Activated CD4-positive, alpha-beta T cell treated with anti-CD3 and anti-CD28 coated beads for 36 hours (primary cell): Measurements from ENCODE around the gene COL9A3. TPM values are rescaled to one million over a fixed set of nuclear protein-coding genes. Genes with fewer than 3 reads are reported as not detected.

ENCODE experiments used
- ATAC-seq: fragments of 200-7000 bp; cut with Tn5 transposase; one replicate; pipeline ENCODE4 v1.10.0; 2021; ENCODE audit warnings: mild to moderate bottlenecking, moderate library complexity
- CTCF ChIA-PET: fragments of 350-600 bp; sonication (Branson Sonifier 250); formaldehyde crosslinking; loops from one replicate; lab custom pipeline; 2021; ENCODE audit warnings: antibody characterized with exemption; lab: Charles Lee
- POLR2A ChIA-PET: fragments of 350-600 bp; sonication (Branson Sonifier 250); formaldehyde crosslinking; loops from one replicate; lab custom pipeline; 2021; ENCODE audit warnings: antibody characterized with exemption, inconsistent platforms; lab: Charles Lee
- DNase-seq: peaks from one replicate; pipeline ENCODE4 v3.0.0-alpha.2; 2020
- H3K27ac Mint-ChIP-seq: one replicate; pipeline ENCODE4 v1.8.0; 2021; ENCODE audit warnings: mixed read lengths
- H3K27me3 Mint-ChIP-seq: one replicate; pipeline ENCODE4 v1.8.0; 2021; ENCODE audit warnings: mixed read lengths
- H3K36me3 Mint-ChIP-seq: one replicate; pipeline ENCODE4 v1.8.0; 2021; ENCODE audit warnings: low read depth, mixed read lengths
- H3K4me1 Mint-ChIP-seq: one replicate; pipeline ENCODE4 v1.8.0; 2021; ENCODE audit warnings: mixed read lengths
- H3K4me3 Mint-ChIP-seq: one replicate; pipeline ENCODE4 v1.8.0; 2021; ENCODE audit warnings: mild to moderate bottlenecking, moderate library complexity, mixed read lengths
- H3K9me3 Mint-ChIP-seq: one replicate; pipeline ENCODE4 v1.8.0; 2021; ENCODE audit warnings: low read depth, mixed read lengths
- intact Hi-C, 2 experiments: fragments of 100-400 bp; cut with DNase I in 1 of 2; cut with micrococcal nuclease in 1 of 2; formaldehyde crosslinking; loops; one replicate each; pipeline versions ENCODE4 v1.14.2 to v1.15.1; 2022 to 2024; cut with DNase I, micrococcal nuclease
- total RNA-seq, 2 experiments: library from RNA; stranded (reverse); gene quantifications; one replicate each; pipeline ENCODE4 v1.2.3, GENCODE V29; 2021

COL9A3 gene
- total RNA-seq, 2 experiments from 2014 or later = not detected

DNA sequence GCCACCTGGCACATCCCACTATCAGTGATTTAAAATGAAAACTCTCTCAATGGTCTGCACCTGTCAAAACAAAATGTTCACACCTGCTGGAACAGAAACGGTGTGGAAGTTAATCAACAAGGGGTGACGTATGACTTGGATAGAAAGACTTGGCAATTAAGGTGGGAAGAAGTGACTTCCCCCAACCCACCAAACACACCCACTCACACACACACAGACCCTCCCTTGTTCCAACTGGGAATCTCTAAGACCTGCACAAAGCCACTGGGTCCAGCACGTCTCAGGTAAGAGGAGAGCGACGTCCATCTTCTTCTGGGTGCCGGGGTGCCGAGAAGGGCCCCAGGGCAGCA, 69.8 kb downstream of the COL9A3 start:
- H3K9me3 Mint-ChIP-seq = no peaks in the 10 kb centered on the region
- DNase-seq = no peak
- peak overlapping the region; percentile 49 for H3K27ac Mint-ChIP-seq
- POLR2A ChIA-PET = no interaction called here
- CTCF ChIA-PET = interaction anchor here (1.6 kb wide), 1 partner anchor 17 kb away, joined by 5 read pairs; no protein-coding TSS in a partner anchor
- H3K27me3 Mint-ChIP-seq = no peaks in the 10 kb centered on the region
- H3K36me3 Mint-ChIP-seq = peaks cover 35% of the 10 kb centered on the region
- intact Hi-C loops = no loop called here
- no peak overlapping the region for H3K4me3 Mint-ChIP-seq
- no peak for ATAC-seq
- H3K4me1 Mint-ChIP-seq = peaks cover 20% of the 10 kb centered on the region

DNA sequence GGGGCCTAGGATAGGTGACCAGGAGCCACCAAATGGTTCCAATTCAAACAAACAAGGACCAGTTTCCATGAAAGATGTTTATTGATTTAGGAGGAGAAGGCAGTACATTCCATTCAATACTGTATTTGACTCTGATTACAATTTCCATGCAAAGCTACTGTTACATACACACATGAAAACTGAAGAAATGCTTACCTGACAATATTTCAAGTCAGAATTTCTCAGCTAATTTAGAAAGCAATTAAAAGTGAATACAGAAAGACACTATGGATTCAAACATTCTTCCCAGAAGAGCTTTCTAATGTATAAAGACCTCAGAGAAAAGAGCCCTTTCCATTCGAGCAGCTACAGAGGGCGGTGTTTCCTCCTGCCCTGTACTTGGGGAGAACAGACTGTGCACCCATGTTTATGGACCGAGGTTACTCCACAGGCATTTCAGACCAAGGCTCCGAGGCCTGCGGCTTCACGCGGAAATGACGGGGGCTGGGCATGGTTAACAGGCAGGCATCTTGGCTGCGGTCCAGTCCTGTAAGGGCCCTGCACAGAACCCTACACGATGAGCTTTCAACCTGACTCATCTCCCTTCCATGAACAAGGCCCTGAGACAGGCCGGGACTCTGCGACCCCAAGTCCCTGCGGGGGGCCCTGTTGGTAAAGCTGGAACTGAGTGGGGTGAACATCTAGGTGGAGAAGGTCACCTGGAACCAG, 70.5 kb downstream of the COL9A3 start:
- CTCF ChIA-PET = interaction anchor here (0.5 to 1.6 kb wide), 6 partner anchors 11 to 751 kb away, joined by 3 to 5 read pairs (median 4); no protein-coding TSS in a partner anchor
- no peak overlapping the region for H3K4me3 Mint-ChIP-seq
- intact Hi-C loops = no loop called here
- no peaks in the 10 kb centered on the region for H3K27me3 Mint-ChIP-seq
- H3K9me3 Mint-ChIP-seq = no peaks in the 10 kb centered on the region
- peak overlapping the region; percentile 49 for H3K27ac Mint-ChIP-seq
- peak; percentile 32 for ATAC-seq
- peaks cover 24% of the 10 kb centered on the region for H3K4me1 Mint-ChIP-seq
- peaks cover 38% of the 10 kb centered on the region for H3K36me3 Mint-ChIP-seq
- DNase-seq = peak; percentile 49
- POLR2A ChIA-PET = interaction anchor here (0.6 kb wide), 1 partner anchor 135 kb away, joined by 3 read pairs; no protein-coding TSS in a partner anchor

DNA sequence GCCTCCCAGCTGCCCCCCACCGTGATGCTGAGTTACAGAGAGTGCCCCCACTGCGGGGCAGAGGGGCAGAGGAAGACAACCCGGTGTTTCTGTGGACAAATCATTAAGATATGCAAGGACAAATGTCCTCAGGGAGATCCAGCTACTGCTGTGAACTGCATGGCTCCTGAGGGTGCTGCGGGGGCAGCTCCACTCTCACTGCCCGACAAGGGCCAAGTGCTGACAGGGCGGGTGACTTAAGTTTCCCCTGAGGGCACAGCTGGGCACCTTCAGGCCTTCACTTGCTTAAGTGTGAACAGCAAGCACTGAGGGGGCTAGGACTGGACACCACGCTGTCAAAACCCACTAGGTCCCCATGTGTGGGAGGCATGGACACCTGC, 71.0 kb downstream of the COL9A3 start:
- CTCF ChIA-PET = interaction anchor here (0.5 to 1.6 kb wide), 7 partner anchors 9 to 752 kb away, joined by 3 to 5 read pairs (median 3); no protein-coding TSS in a partner anchor
- H3K27ac Mint-ChIP-seq = no peak overlapping the region
- no peaks in the 10 kb centered on the region for H3K9me3 Mint-ChIP-seq
- POLR2A ChIA-PET = interaction anchor here (0.6 kb wide), 1 partner anchor 135 kb away, joined by 3 read pairs; no protein-coding TSS in a partner anchor
- peaks cover 29% of the 10 kb centered on the region for H3K4me1 Mint-ChIP-seq
- ATAC-seq = no peak
- intact Hi-C loops = no loop called here
- no peaks in the 10 kb centered on the region for H3K27me3 Mint-ChIP-seq
- peaks cover 43% of the 10 kb centered on the region for H3K36me3 Mint-ChIP-seq
- no peak overlapping the region for H3K4me3 Mint-ChIP-seq
- DNase-seq = no peak

DNA sequence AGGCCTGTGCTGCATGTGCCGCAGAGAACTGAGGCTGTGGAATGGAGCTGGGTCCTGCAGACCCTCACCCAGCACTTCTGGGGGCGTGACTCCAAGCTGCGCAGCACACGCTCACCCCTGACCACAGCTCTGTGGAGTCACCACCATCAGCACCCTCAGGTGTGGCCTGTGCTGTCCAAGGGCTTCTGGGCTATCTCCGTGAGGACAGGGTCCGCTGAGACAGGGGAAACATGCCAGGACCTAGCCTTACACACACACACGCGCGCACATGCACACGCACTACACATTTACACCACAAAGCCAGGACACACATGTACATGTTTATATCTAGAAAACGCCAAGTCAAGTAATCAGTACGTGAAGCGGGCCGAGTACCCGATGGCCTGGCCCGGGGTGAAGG, 71.6 kb downstream of the COL9A3 start:
- DNase-seq (no peak), ATAC-seq (no peak)
- Mint-ChIP-seq H3K9me3 (no peaks in the 10 kb centered on the region), H3K27me3 (no peaks in the 10 kb centered on the region), H3K4me3 (no peak overlapping the region), H3K4me1 (peaks cover 34% of the 10 kb centered on the region), H3K36me3 (peaks cover 48% of the 10 kb centered on the region), H3K27ac (no peak overlapping the region)
- ChIA-PET CTCF (interaction anchor here (1.1 to 1.6 kb wide), 3 partner anchors 9 to 15 kb away, joined by 3 to 5 read pairs (median 3); no protein-coding TSS in a partner anchor), POLR2A (no interaction called here)
- intact Hi-C loops = no loop called here

DNA sequence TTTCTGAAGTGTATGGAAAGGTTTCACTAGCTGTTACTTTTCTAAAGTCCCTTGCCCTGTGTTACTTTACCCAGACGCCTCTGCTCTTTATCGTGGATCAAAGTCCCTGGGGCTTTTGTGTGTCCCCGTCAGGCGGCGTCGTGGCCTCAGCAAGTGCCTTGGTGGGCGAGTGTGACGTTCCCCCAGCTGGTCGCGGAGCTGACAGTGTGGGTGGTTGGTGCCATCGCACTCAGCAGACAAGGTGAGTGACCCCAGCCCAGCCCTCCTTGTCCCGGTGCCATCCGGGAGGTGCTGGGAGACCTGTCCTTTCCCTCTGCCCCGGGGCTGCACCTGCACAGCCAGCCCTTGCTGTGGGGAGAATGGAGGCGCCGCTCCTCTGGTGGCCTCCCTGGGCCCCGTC, 72.1 kb downstream of the COL9A3 start:
- CTCF ChIA-PET = interaction anchor here (0.6 to 2.5 kb wide), 4 partner anchors 10 to 168 kb away, joined by 3 to 10 read pairs (median 4); no protein-coding TSS in a partner anchor
- Mint-ChIP-seq H3K27ac (no peak overlapping the region), H3K27me3 (no peaks in the 10 kb centered on the region), H3K9me3 (no peaks in the 10 kb centered on the region), H3K4me1 (peaks cover 37% of the 10 kb centered on the region), H3K36me3 (peaks cover 53% of the 10 kb centered on the region), H3K4me3 (no peak overlapping the region)
- POLR2A ChIA-PET = no interaction called here
- DNase-seq (no peak), ATAC-seq (no peak)
- intact Hi-C loops = no loop called here

DNA sequence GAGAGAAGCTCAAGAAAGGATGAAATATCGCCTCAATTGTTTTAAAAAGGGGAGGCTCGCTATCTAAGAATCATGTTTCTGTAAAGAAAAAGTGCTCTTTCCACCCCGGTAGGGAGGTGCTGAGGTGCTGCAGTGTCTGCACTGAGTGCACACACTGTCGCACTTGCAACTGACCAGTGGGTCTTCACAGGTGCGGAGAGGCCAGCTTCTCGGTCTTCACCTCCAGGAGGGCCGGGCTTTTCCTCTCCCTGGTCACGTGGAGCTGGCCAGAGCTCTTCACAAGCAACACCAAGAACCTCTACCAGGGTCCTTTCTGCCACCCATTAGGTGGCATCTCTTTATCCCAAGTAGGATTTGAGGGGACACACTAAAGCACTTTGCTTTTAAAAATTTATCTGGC, 72.6 kb downstream of the COL9A3 start:
- ATAC-seq = no peak
- H3K36me3 Mint-ChIP-seq = peaks cover 58% of the 10 kb centered on the region
- no peak for DNase-seq
- H3K4me3 Mint-ChIP-seq = no peak overlapping the region
- ChIA-PET POLR2A (no interaction called here), CTCF (interaction anchor here (0.6 to 2.5 kb wide), 5 partner anchors 10 to 169 kb away, joined by 3 to 10 read pairs (median 4); no protein-coding TSS in a partner anchor)
- intact Hi-C loops = no loop called here
- no peak overlapping the region for H3K27ac Mint-ChIP-seq
- H3K9me3 Mint-ChIP-seq = no peaks in the 10 kb centered on the region
- H3K27me3 Mint-ChIP-seq = no peaks in the 10 kb centered on the region
- H3K4me1 Mint-ChIP-seq = peaks cover 37% of the 10 kb centered on the region

DNA sequence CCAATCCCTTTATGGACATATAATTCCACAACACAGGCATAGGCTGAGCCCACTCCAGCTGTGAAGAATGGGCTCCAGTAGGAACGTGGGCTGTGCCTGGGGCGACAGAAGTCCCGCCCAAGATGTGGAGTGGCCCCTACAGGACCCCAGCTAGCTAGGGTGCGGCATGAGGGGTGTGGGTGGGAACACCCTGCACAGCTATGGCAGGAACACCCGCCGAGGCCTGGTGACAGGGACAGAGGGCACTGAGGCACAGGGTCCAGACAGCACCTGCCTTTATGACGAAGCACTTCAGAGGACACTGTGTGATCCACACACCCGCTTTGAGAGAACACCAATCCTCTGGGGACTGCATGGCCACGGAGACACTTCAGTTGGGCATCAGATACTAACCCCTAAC, 73.0 kb downstream of the COL9A3 start:
- Mint-ChIP-seq H3K27ac (no peak overlapping the region), H3K4me3 (no peak overlapping the region), H3K27me3 (no peaks in the 10 kb centered on the region), H3K9me3 (no peaks in the 10 kb centered on the region), H3K4me1 (peaks cover 37% of the 10 kb centered on the region), H3K36me3 (peaks cover 62% of the 10 kb centered on the region)
- ATAC-seq (no peak), DNase-seq (no peak)
- intact Hi-C loops = no loop called here
- CTCF ChIA-PET = interaction anchor here (0.6 to 2.5 kb wide), 7 partner anchors 9 to 91 kb away, joined by 3 to 10 read pairs (median 4); no protein-coding TSS in a partner anchor
- POLR2A ChIA-PET = no interaction called here

DNA sequence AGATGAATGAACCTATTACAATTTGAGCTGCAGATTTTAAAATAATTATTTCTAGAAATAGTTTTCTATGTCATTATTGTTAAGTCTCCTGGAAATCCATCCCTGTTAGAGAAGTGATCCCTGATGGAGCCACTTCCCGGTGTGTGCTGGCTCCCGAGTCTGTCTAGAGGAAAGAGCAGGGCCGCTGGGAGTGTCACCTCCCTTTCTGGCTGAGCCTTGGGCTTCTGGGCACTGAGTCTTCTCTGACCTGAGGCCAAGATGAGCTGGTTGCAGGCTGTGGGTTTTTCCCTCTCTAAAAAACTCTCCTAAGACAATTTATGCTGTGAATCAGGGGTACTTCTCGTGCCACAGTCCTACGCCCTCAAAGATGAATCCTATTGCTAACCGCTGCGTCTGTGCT, 73.6 kb downstream of the COL9A3 start:
- H3K36me3 Mint-ChIP-seq = peaks cover 67% of the 10 kb centered on the region
- POLR2A ChIA-PET = no interaction called here
- peaks cover 37% of the 10 kb centered on the region for H3K4me1 Mint-ChIP-seq

More for the DNA sequence above, 73.6 kb downstream of the COL9A3 start:
- Mint-ChIP-seq H3K27me3 (no peaks in the 10 kb centered on the region), H3K27ac (peak overlapping the region; percentile 51), H3K9me3 (no peaks in the 10 kb centered on the region), H3K4me3 (no peak overlapping the region)
- no peak for DNase-seq
- ATAC-seq = no peak
- intact Hi-C loops = no loop called here
- CTCF ChIA-PET = interaction anchor here (0.6 to 2.5 kb wide), 7 partner anchors 9 to 720 kb away, joined by 3 to 10 read pairs (median 4); no protein-coding TSS in a partner anchor

Other genes with a start within 250 kb of the COL9A3 start
- gene SLCO4A1, start 174.5 kb upstream of the COL9A3 start, total RNA-seq = 10 to 100 TPM; 40.5 to 43.4 TPM
- gene NTSR1, start 108.2 kb upstream of the COL9A3 start, total RNA-seq = under 1 TPM; 0.07 to 0.14 TPM
- gene MRGBP, start 20.6 kb upstream of the COL9A3 start, total RNA-seq = 10 to 100 TPM; 14.5 to 15.0 TPM
- 10 to 100 TPM; 43.8 to 44.7 TPM for gene OGFR, start 12.2 kb upstream of the COL9A3 start, total RNA-seq
- 1 to 10 TPM; 5.2 to 6.6 TPM for gene TCFL5, start 44.8 kb downstream of the COL9A3 start, total RNA-seq
- gene DIDO1, start 109.5 kb downstream of the COL9A3 start, total RNA-seq = 10 to 100 TPM; 43.7 to 49.7 TPM
- gene GID8, start 121.1 kb downstream of the COL9A3 start, total RNA-seq = 10 to 100 TPM; 30.7 to 39.9 TPM
- gene SLC17A9, start 135.7 kb downstream of the COL9A3 start, total RNA-seq = 10 to 100 TPM; 16.2 to 16.5 TPM
- gene BHLHE23, start 189.9 kb downstream of the COL9A3 start, total RNA-seq = not detected